ENCODE measurements around the gene SCAMP5.

The SCAMP5 gene

DNA sequence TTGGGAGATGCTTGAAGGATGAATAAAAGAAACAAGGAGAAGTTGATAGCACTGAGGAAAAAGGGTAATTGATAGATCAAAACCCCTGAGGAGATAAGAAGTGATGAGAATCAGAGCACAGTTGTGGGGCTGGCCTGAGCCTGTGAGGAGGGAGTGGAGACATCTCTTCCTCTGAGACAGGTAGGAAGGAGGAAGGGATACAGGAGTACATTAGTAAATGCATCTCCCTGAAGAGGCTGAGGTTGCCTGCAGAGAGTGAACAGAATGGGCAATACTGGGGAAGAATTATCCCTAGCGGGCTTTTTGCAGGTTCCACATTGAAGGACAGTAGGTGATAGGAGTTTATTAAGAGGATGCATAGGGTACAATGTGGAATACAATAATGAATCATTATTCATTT lies 17.3 kb upstream of the SCAMP5 start:
- DNase-seq = no peak

DNA sequence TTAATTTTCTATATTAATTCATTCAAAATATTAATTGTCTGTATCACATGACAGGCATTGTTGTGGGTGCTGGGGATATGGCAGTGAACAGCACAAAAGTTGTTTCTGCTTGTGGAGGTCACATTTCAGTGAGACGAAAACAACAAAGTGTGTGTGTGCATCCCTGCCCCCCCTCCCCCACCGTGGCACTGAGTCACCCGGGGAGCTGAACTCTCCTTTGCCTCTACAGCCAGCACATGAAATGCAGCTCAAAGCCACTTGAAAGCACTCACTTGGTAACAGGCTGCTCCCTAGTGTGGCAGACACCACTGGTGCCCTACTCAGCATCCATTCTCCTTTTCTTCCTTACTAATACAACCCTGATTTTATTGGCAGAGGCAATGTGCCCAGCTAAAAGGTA lies 16.9 kb upstream of the SCAMP5 start:
- no peak for DNase-seq

DNA sequence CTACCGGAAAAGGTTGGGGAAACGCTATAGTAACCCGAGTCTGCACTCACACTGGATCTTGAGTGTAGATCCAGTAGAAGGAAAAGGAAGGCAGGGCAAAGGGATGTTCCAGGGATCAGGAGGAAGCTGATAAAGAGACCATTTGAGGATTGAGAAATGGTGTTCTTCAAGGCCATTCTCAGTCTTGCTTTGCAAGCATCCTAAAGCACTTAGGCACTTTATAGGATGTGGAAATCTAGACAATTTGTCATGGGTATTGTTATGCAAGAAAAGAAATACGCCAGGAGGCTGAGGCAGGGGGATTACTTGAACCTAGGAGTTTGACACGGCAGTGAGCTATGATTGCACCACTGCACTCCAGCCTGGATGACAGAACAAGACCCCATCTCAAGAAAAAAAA lies 13.2 kb upstream of the SCAMP5 start:
- DNase-seq = no peak

DNA sequence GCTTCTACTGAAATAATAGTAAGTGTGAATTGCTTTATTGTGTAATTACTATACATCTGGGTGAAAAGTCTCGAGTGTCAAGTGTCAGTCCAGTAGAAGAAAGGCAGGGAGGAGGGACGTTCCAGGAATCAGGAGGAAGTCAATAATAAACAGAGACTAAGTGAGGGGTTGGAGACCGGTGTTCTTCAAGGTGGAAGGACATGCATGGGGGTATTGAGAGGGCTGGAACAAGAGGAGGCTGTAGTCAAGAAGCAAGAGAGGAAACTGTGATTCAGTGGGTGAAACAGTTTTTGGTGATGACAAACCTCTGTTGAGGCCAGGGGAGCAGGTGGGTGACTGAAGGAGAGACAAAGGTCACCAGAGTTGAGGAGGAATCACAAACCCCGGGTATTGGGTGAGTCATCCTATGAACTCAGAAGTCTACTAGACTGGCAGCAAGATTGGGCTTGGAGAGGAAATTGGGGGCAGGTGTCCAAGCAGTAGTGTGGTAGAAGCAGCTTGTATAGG lies 11.6 kb upstream of the SCAMP5 start:
- DNase-seq = no peak

DNA sequence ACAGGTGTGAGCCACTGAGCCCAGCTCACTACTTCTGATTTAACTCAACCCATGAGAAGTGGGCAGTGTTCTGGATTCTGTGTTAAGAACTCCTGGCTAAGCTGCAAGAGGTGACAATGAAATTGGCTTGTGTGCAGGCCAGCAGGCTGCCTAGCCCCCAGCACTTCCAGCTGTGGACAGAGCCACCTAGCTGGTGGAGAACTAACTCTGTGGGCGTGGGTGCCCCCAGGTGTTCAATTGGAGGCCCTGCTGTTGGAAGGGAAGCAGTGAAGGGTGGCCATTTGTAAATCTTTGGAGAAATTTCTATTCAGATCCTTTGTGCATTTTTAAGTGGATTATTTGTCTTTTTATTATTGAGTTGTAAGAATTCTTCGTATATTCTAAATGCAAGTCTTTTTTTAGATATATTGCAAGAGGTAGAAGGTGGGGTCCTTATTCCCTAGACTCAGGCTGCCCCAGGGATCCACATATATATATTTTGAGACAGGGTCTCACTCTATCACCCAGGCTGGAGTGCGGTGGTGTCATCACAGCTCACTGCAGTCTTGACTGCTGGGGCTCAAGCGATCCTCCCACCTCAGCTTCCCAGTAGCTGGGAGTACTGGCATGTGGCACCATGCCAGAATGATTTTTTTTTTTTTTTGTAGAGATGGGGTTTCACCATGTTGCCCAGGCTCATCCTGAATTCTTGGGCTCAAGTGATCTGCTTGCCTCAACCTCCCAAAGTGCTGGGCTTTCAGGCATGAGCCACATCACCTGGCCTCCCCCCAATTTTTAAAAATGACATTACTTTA lies 7.2 kb upstream of the SCAMP5 start:
- peak; percentile 10 to 62 for DNase-seq

DNA sequence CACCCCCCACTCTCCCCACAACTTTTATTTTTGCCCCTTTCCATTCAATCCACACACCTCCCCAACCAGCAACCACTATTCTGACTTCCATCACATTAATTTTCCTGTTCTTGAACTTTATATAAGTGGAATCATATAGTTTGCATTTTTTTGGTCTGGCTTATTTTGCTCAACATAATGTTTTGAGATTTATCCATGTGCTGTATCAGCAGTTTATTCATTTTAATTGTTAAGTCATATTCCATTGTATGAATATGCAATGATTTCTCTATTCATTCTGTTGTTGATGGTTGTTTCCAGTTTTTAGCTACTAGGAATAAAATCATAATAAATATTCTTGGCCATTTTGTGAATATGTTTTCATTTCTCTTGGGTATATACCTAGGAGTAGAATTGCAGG lies 5.8 kb upstream of the SCAMP5 start:
- DNase-seq = no peak

DNA sequence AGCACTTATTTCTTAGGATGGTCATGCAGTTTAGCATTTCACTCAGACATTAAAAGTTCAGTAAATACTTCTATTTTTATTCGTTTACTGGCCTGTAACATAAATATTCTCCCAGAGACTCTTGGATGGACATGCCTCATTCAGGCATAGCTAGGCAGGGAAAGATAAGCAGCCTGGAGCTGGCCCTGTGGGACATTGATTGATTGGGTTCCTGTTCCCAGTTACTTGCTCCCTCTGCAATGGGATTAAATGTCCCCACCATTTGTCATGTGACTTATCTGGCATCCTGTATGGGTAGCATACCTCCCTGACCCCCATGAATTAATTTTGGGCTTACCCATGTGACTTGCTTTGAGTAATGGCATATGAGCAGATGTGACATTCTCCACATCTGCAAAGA lies 2.7 kb upstream of the SCAMP5 start:
- DNase-seq = no peak

DNA sequence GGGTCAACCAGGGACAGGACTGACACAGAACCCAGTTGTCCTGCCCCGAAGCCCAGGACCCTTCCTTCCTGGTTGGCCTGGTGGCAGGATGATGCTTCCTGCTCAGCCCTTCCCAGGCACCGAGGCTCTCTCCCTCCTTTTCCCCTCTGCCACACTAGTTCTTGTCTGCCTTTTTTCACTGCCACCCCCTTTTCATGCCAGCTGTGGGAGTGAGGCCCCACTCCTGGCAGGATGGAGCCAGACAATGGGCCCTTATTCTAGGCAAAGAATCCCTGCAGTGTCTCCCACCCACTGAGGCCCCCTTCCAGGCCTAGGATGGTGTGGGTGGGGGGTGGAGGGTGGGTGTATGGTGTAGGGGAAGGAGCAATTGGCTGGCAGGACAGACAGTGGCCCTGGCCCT lies 1.1 kb upstream of the SCAMP5 start:
- DNase-seq = no peak

DNA sequence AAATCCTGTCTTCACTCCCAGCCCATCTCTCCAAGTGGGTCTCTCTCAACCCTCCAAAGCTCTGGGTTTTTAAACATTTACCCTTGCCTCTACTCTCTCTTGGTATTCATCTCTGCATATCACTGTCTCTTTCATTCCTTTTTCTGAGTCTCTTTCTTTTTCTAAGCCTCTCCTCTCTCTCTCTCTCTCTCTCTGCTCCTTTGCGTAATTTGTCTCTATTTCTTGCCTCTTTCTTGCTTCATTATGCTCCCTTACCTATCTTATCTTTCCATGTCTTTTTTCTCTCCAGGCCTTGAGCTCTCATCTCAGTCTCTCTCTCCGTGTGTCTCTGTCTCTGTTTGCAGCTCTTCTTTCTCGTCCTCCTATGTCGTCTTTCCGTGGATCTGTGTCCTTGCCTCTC lies 678 bp upstream of the SCAMP5 start:
- no peak for DNase-seq

DNA sequence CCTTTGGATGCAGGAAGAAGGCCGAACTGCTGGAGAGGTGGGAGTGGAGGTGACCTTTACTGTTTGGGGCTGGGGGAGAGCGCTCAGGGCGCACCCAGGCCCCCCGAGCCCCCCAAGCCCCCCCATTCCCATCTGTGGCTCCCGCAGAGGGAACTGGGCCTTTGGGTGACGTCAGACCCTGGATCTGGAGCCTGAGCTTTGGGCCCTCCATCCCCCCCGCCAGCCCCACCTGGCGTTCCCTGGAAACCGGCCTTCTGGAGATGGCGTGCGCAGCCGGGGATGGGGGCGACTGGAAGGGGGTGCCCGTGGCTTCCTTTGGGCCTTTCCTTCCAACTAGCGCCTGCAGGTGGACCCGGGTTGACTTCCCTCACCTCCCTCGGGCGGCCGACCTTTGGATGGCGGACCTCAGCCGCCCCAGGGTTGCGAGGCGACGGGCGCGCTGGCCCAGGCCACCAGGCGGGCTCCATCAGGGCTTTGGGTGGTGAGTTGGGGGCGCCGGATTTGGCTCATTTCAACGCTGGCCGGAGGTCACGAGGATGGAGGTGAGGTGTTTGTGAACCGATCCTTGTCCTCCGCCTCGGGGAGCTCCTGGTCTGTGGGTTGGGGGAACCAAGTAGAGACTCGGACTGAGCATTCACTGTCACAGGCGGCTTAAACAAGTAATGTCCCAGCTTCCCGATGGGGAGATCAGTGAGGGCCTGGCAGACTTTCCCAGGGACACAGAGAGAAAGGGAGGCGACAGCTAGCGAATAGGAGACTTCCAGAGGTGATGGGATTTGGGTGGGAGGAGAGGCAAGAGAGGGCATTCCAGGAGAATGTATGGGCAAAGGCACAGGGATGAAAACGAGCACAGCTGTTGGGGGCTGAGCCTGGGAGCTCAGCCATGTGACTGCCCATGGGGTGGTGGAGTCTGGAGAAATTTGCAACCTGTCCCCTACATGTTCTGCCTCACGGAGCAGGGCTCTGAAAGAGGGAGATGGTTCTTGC lies 709 bp downstream of the SCAMP5 start:
- no peak for DNase-seq

DNA sequence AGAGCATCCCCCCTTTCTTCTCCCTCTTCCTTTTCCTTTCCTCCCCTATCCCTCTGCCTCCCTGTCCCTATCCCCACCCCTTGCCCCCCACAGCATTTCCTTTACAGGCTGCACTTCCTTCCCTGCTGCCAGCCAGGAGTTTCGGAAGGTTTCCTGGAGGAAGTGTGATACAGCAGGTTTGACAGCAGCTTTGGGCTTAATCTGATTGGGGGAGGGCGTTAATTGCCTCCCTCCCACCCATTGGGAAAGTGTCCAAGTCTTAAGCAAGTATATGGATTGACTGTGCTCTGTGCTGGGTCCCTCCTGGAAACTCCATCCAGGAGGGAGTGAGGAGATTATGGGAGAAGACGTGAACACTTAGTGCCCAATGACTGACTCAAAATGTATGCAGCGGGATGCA lies 1.8 kb downstream of the SCAMP5 start:
- no peak for DNase-seq

DNA sequence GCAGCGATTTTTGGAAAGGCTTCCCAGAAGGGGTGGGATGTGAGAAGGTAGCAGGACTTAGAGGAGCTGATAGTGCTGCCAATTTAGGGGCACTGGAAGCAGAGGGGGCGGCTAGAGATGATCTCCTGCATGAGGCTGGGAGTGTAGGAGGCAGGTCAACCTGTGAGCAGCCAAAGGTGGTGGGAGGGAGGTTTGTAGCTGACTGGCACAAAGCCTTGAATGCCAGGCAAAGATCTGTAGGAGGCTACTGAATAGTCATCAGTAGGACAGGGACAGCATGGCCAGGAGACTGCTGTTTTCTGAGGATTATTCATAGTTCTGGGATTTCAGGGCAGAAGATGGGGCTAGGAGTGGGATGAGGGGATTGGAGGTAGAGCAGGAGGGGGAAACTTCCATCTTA lies 2.2 kb downstream of the SCAMP5 start:
- DNase-seq = no peak

DNA sequence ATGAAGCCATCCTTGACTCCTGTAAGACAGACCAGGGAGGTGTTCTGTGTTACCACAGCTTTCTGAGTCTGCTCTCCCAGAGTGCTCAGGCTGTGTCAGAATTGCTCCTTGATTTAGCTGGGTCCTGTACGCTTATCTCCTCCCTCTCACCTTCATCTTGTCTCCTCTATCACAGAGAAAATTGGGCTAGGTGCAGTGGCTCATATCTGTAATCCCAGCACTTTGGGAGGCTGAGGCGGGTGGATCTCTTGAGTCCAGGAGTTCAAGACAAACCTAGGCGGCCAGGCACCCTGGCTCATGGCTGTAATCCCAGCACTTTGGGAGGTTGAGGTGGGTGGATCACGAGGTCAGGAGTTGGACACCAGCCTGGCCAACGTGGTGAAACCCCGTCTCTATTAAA lies 5.9 kb downstream of the SCAMP5 start:
- no peak for DNase-seq

DNA sequence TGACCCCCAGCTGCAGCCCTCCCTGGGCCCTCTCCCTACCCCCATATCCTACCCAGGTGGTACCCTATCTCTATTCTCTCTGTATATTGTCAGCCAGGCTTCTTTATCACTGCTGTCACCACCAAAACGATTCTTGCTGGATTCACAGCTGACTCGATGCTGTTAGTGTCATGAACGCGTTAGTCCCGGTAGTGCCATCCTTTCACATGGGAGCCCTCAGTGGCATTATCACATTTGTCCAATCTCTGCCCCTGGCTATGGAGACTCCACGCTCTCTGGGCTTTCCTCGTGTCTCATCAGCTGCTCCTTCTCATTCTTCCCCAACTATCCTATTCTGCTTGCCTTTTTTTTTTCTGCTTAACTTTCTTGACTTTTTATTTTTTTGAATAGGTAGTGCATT lies 7.0 kb downstream of the SCAMP5 start:
- no peak for DNase-seq

DNA sequence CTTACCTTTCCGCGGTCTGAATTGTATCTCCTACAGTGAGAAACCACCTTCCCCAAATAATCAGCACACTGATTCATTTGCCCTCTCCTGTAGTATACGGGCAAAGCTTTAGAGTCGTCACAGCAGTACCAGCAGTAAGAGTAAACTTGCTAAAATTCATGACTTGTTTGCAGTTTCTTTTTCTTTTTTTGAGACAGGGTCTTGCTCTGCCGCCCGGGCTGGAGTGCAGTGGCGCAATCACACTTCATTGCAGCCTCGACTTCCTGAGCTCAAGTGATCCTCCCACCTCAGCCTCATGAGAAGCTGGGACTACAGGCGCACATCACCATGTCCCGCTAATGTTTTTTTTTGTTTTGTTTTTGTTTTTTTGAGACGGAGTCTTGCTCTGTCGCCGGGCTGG lies 11.9 kb downstream of the SCAMP5 start:
- no peak for DNase-seq

DNA sequence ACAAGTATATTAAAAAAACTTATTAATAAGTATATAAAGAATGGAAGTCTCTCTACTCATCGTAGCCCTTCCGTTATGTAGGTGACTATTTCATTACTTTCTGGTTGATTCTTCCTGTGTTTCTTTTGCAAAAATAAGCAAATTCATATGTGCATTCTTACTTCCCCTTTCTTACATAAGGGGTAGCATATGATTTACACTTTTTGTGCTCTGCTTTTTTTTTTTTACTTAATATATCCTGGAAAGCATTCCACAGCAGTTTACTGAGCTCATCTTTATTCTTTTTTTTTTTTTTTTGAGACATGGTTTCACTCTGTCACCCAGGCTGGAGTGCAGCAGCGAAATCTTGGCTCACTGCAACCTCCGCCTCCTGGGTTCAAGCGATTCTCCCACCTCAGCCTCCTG lies 12.9 kb downstream of the SCAMP5 start:
- no peak for DNase-seq

DNA sequence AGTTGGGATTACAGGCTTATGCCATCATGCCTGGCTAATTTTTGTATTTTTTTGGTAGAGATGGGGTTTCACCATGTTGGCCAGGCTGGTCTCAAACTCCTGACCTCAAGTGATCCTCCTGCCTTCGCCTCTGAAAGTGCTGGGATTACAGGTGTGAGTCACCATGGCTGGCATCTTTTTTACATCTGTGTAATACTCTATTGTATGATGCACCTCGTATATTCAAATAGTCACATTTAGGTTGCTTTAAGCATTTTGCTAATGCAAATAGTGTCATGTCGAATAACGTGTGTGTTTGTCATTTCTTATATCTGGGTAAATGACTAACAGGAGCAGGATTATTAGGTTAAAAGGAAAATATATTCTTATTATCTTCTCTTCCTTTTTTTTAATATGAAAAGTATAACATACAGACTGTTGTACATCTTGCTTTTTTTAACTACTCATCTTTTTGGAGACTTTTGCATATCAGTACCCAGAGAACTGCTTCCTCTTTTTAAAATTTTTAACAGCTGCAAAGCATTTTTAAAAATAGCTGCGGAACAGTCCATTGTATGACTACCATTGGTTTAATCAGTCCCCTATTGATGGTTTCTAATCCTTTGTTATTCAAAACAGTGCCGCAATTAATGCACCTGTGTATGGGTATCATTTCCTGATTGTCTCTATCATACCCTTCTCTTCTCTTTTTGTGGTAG lies 13.4 kb downstream of the SCAMP5 start:
- no peak for DNase-seq

DNA sequence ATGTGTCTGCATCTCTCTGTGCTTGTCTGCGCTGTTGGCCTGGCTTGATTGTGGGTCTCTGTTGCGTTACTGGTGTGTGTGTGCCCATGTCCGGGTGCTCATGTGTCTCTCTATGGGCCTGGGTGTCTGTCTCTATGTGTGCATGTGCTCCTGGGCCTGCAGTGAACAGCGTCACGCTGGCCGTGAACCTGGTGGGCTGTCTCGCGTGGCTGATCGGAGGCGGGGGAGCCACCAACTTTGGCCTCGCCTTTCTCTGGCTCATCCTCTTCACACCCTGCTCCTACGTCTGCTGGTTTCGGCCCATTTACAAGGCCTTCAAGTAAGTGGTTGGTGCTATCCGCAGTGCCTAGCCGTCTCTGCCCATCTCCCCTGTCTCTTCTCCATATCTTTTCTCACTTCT lies 21.1 kb downstream of the SCAMP5 start:
- no peak for DNase-seq

DNA sequence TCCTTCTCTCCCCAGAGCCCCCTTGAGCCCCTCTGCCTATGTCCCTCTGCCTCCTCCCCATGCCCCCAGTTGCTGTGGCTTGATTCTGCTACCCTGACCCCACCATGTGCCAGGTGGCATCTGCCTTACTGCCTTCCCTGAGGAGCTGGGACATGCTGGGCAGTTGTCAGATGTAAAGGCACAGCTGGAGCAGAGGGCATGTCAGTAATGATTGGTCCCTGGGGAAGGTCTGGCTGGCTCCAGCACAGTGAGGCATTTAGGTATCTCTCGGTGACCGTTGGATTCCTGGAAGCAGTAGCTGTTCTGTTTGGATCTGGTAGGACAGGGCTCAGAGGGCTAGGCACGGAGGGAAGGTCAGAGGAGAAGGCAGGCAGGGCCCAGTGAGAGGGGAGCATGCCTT lies 24.6 kb downstream of the SCAMP5 start:
- no peak for DNase-seq

DNA sequence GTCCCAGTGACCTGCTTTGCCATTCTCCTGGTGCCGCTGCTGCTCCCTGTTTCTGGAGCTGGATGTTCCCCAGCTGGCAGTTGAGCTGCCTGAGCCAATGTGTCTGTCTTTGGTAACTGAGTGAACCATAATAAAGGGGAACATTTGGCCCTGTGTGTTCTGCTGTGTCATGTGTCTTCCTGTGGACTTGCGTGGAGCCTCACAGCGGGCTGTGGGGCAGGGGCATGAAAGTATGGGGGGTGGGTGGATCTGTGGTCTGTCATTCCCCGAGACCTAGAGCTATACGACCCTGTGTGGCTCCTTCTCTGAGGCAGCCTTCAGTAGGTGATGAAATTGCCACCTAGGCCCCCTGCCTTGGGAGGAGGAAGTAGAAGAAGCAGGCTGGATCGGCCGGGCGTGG lies 26.0 kb downstream of the SCAMP5 start:
- DNase-seq = no peak

DNA sequence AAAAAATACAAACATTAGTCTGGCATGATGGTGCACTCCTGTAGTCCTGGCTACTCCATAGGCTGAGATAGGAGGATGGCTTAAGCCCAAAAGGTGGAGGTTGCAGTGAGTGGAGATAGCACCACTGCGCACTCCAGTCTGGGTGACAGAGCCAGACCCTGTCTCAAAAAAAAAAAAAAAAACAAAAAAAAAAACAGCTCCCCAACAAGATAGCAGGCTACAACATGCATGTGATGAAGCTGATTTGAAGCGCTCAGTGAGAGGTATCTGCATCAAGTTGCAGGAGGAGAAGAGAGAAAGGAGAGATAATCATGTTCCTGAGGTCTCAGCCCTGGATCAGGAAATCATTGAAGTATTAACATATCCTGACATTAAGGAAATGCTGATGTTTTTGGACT lies 27.4 kb downstream of the SCAMP5 start:
- no peak for DNase-seq

DNA sequence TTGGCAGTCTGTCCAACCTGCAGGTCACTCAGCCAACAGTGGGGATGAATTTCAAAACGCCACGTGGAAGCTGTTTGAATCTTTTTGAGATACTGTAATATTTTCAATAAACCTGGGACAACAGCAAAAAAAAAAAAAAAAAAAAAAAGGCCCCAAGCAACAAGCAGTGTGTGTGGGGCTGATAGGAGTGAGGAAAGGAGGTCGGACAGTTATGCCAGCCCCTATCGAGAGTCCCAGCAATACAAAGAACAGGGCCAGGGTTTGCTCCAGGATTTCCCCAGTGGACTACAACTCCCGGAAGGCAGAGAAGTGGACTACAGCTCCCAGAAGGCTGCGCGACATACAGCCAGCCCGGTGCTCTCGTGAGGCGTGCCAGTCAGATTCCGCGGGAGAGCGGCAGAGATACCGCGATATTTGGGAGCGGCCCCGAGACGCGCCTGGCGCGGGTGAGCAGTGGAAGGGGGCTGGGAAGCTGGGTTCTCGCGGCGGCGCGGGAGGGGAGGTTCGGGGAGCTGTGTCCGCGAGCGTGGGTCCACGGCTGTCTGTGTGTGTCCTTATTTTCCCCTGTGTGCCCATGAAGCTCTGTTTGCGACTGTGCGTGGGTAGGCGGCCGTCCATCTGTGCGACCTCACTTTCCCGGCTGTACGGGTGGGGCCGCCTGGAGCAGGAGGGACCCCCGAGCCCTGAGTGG lies 28.0 kb downstream of the SCAMP5 start, which contains the start of gene PPCDC:
TSS of gene PPCDC (plus strand) at position 410 of the 691 bp plus-strand sequence. CDS start 4,729 bp downstream, outside the sequence.
- peak; percentile 95 to 97 for DNase-seq

All from SW 1271 (cell line).